ENCODE data around the gene LRRFIP1. TPM values are rescaled to one million over a fixed set of nuclear protein-coding genes. Genes with fewer than 3 reads are reported as not detected.

The LRRFIP1 gene
- total RNA-seq, 2 experiments from 2014 or later = 264 to 281 TPM

- POLR2A ChIA-PET = interaction anchor here (0.9 to 2.8 kb wide), 7 partner anchors 9 to 257 kb away, joined by 3 to 30 read pairs (median 4); no protein-coding TSS in a partner anchor
- no peak for ATAC-seq
- Mint-ChIP-seq H3K27ac (peak overlapping the region; percentile 93), H3K27me3 (no peaks in the 10 kb centered on the region), H3K9me3 (no peaks in the 10 kb centered on the region), H3K4me3 (peak overlapping the region; percentile 98), H3K4me1 (ENCODE audit: low read depth) (peaks cover 79% of the 10 kb centered on the region), H3K36me3 (ENCODE audit: low read depth) (peaks cover 42% of the 10 kb centered on the region)
- CTCF ChIA-PET = interaction anchor here (0.7 to 3.6 kb wide), 5 partner anchors 11 to 186 kb away, joined by 3 to 35 read pairs (median 4); no protein-coding TSS in a partner anchor
- intact Hi-C loops (cut with micrococcal nuclease) = loop anchor here (10.0 kb wide), 1 partner anchor 264 kb away; no protein-coding TSS in a partner anchor
- no peak for TF ChIP-seq CTCF (IDR thresholded peaks at IDR 0.05)
- no peak for DNase-seq
These were observed 70.9 kb downstream of the LRRFIP1 start for GRCh38 chr2:237698358-237698694.

- ATAC-seq (no peak), DNase-seq (no peak)
- intact Hi-C loops (cut with micrococcal nuclease) = loop anchor here (10.0 kb wide), 1 partner anchor 265 kb away; no protein-coding TSS in a partner anchor
- Mint-ChIP-seq H3K4me1 (ENCODE audit: low read depth) (peaks cover 92% of the 10 kb centered on the region), H3K27me3 (no peaks in the 10 kb centered on the region), H3K4me3 (peak overlapping the region; percentile 67), H3K36me3 (ENCODE audit: low read depth) (peaks cover 45% of the 10 kb centered on the region), H3K27ac (peak overlapping the region; percentile 98), H3K9me3 (no peaks in the 10 kb centered on the region)
- POLR2A ChIA-PET = interaction anchor here (0.9 to 9.5 kb wide), 8 partner anchors 9 to 304 kb away, joined by 3 to 132 read pairs (median 6); no protein-coding TSS in a partner anchor
- CTCF ChIA-PET = interaction anchor here (1.1 to 3.9 kb wide), 6 partner anchors 13 to 45 kb away, joined by 3 to 35 read pairs (median 5); no protein-coding TSS in a partner anchor
- no peak for TF ChIP-seq CTCF (IDR thresholded peaks at IDR 0.05)
These were observed 72.6 kb downstream of the LRRFIP1 start for GRCh38 chr2:237699870-237700511.

GRCh38 chr2:237700512-237701032 is 73.2 kb downstream of the LRRFIP1 start:
- peak overlapping the region; percentile 67 for H3K4me3 Mint-ChIP-seq
- no peaks in the 10 kb centered on the region for H3K27me3 Mint-ChIP-seq
- ChIA-PET POLR2A (interaction anchor here (0.9 to 9.5 kb wide), 10 partner anchors 10 to 303 kb away, joined by 3 to 132 read pairs (median 5); no protein-coding TSS in a partner anchor), CTCF (interaction anchor here (1.1 to 3.9 kb wide), 6 partner anchors 14 to 45 kb away, joined by 3 to 35 read pairs (median 5); no protein-coding TSS in a partner anchor)
- DNase-seq (peak; percentile 92), ATAC-seq (peak; percentile 67)
- intact Hi-C loops (cut with micrococcal nuclease) = no loop called here
- no peak for TF ChIP-seq CTCF (IDR thresholded peaks at IDR 0.05)
- H3K27ac Mint-ChIP-seq = peak overlapping the region; percentile 98
- H3K9me3 Mint-ChIP-seq = no peaks in the 10 kb centered on the region
- H3K36me3 Mint-ChIP-seq (ENCODE audit: low read depth) = peaks cover 45% of the 10 kb centered on the region
- H3K4me1 Mint-ChIP-seq (ENCODE audit: low read depth) = peaks cover 93% of the 10 kb centered on the region

GRCh38 chr2:237701033-237701858 is 73.9 kb downstream of the LRRFIP1 start:
- peaks cover 43% of the 10 kb centered on the region for H3K36me3 Mint-ChIP-seq (ENCODE audit: low read depth)
- POLR2A ChIA-PET = interaction anchor here (1.3 to 9.5 kb wide), 9 partner anchors 11 to 302 kb away, joined by 3 to 132 read pairs (median 5); no protein-coding TSS in a partner anchor
- H3K9me3 Mint-ChIP-seq = no peaks in the 10 kb centered on the region
- H3K4me3 Mint-ChIP-seq = peak overlapping the region; percentile 67
- peaks cover 90% of the 10 kb centered on the region for H3K4me1 Mint-ChIP-seq (ENCODE audit: low read depth)
- H3K27ac Mint-ChIP-seq = peak overlapping the region; percentile 98
- intact Hi-C loops (cut with micrococcal nuclease) = no loop called here
- TF ChIP-seq CTCF (IDR thresholded peaks at IDR 0.05) = no peak
- DNase-seq = peak; percentile 68
- H3K27me3 Mint-ChIP-seq = no peaks in the 10 kb centered on the region
- ATAC-seq = peak; percentile 29
- CTCF ChIA-PET = interaction anchor here (1.1 to 3.9 kb wide), 7 partner anchors 14 to 120 kb away, joined by 3 to 35 read pairs (median 4); no protein-coding TSS in a partner anchor

Data from activated CD8-positive, alpha-beta T cell treated with anti-CD3 and anti-CD28 coated beads for 36 hours (primary cell).